Effector memory CD4-positive, alpha-beta T cell (primary cell): Measurements from ENCODE around the gene FAM118B.
A peak's percentile ranks its signal among the peaks of the same experiment; 100 is the strongest.

ENCODE experiments used
- DNase-seq, 3 donors: peaks; one replicate each; pipeline ENCODE4 v3.0.0-alpha.2; 2020
- H3K27ac ChIP-seq: 2 replicates; pipeline ENCODE4 v1.7.0; 2013; ENCODE audit warnings: mild to moderate bottlenecking, low read length, moderate library complexity; ENCODE audit not compliant: insufficient read depth, poor library complexity, severe bottlenecking
- H3K27me3 ChIP-seq: replicated peaks from 2 replicates; pipeline ENCODE4 v1.7.0; 2013; ENCODE audit warnings: mild to moderate bottlenecking, low read length; ENCODE audit not compliant: insufficient read depth, control insufficient read depth, poor library complexity, severe bottlenecking
- H3K36me3 ChIP-seq: 2 replicates; pipeline ENCODE4 v1.7.0; 2013; ENCODE audit warnings: mild to moderate bottlenecking, low read length, moderate library complexity; ENCODE audit not compliant: control insufficient read depth, insufficient read depth
- H3K4me1 ChIP-seq: 2 replicates; pipeline ENCODE4 v1.7.0; 2013; ENCODE audit warnings: low read length, mild to moderate bottlenecking; ENCODE audit not compliant: control insufficient read depth, insufficient read depth, poor library complexity, severe bottlenecking
- H3K4me3 ChIP-seq: 2 replicates; pipeline ENCODE4 v1.7.0; 2013; ENCODE audit warnings: low read length, low read depth, mild to moderate bottlenecking; ENCODE audit not compliant: insufficient read depth, poor library complexity, severe bottlenecking
- H3K9me3 ChIP-seq: 2 replicates; pipeline ENCODE4 v1.7.0; 2013; ENCODE audit warnings: mild to moderate bottlenecking, low read length, moderate library complexity; ENCODE audit not compliant: control insufficient read depth

FAM118B gene

GRCh38 chr11:126186025-126186698 is 25.4 kb upstream of the FAM118B start:
- Histone ChIP-seq H3K4me1 (no peaks in the 10 kb centered on the region), H3K27ac (no peak overlapping the region), H3K9me3 (no peaks in the 10 kb centered on the region), H3K27me3 (no peaks in the 10 kb centered on the region), H3K36me3 (peaks cover 15% of the 10 kb centered on the region), H3K4me3 (no peak overlapping the region)
- DNase-seq, result no peak

- no peaks in the 10 kb centered on the region for H3K4me1 ChIP-seq
- H3K9me3 ChIP-seq, result no peaks in the 10 kb centered on the region
- H3K4me3 ChIP-seq, result no peak overlapping the region
- no peaks in the 10 kb centered on the region for H3K27me3 ChIP-seq
- no peak overlapping the region for H3K27ac ChIP-seq
- no peak for DNase-seq
- H3K36me3 ChIP-seq, result peaks cover 18% of the 10 kb centered on the region
Measured at GRCh38 chr11:126186708-126187529, 24.7 kb upstream of the FAM118B start.

- no peaks in the 10 kb centered on the region for H3K27me3 ChIP-seq
- H3K27ac ChIP-seq, result no peak overlapping the region
- no peaks in the 10 kb centered on the region for H3K9me3 ChIP-seq
- H3K4me3 ChIP-seq, result no peak overlapping the region
- DNase-seq, result no peak
- H3K36me3 ChIP-seq, result peaks cover 32% of the 10 kb centered on the region
- no peaks in the 10 kb centered on the region for H3K4me1 ChIP-seq
Measured at GRCh38 chr11:126188332-126189108, 23.1 kb upstream of the FAM118B start.

- Histone ChIP-seq H3K4me1 (no peaks in the 10 kb centered on the region), H3K9me3 (no peaks in the 10 kb centered on the region), H3K27ac (no peak overlapping the region), H3K27me3 (no peaks in the 10 kb centered on the region), H3K36me3 (peaks cover 36% of the 10 kb centered on the region), H3K4me3 (no peak overlapping the region)
- no peak for DNase-seq
Measured at GRCh38 chr11:126189109-126189929, 22.3 kb upstream of the FAM118B start.

- H3K4me1 ChIP-seq, result no peaks in the 10 kb centered on the region
- no peaks in the 10 kb centered on the region for H3K27me3 ChIP-seq
- peaks cover 36% of the 10 kb centered on the region for H3K36me3 ChIP-seq
- DNase-seq, result no peak
- H3K9me3 ChIP-seq, result no peaks in the 10 kb centered on the region
- H3K27ac ChIP-seq, result no peak overlapping the region
- no peak overlapping the region for H3K4me3 ChIP-seq
Measured at GRCh38 chr11:126190792-126191191, 20.8 kb upstream of the FAM118B start.

- Histone ChIP-seq H3K27me3 (no peaks in the 10 kb centered on the region), H3K36me3 (peaks cover 40% of the 10 kb centered on the region), H3K4me1 (no peaks in the 10 kb centered on the region), H3K27ac (no peak overlapping the region), H3K4me3 (no peak overlapping the region), H3K9me3 (no peaks in the 10 kb centered on the region)
- DNase-seq, result no peak
Measured at GRCh38 chr11:126191379-126192073, 20.1 kb upstream of the FAM118B start.

GRCh38 chr11:126192361-126192760 is 19.2 kb upstream of the FAM118B start:
- no peak for DNase-seq
- H3K27ac ChIP-seq, result no peak overlapping the region
- peaks cover 47% of the 10 kb centered on the region for H3K36me3 ChIP-seq
- H3K4me3 ChIP-seq, result no peak overlapping the region
- H3K4me1 ChIP-seq, result no peaks in the 10 kb centered on the region
- no peaks in the 10 kb centered on the region for H3K27me3 ChIP-seq
- no peaks in the 10 kb centered on the region for H3K9me3 ChIP-seq

- H3K4me3 ChIP-seq, result no peak overlapping the region
- peaks cover 54% of the 10 kb centered on the region for H3K36me3 ChIP-seq
- no peaks in the 10 kb centered on the region for H3K4me1 ChIP-seq
- no peak for DNase-seq
- H3K27me3 ChIP-seq, result no peaks in the 10 kb centered on the region
- no peak overlapping the region for H3K27ac ChIP-seq
- peaks cover 6% of the 10 kb centered on the region for H3K9me3 ChIP-seq
Measured at GRCh38 chr11:126193038-126193478, 18.5 kb upstream of the FAM118B start.

GRCh38 chr11:126194121-126194543 is 17.4 kb upstream of the FAM118B start:
- Histone ChIP-seq H3K9me3 (peaks cover 6% of the 10 kb centered on the region), H3K27ac (no peak overlapping the region), H3K36me3 (peaks cover 56% of the 10 kb centered on the region), H3K4me1 (no peaks in the 10 kb centered on the region), H3K27me3 (no peaks in the 10 kb centered on the region), H3K4me3 (no peak overlapping the region)
- peak in 1 of 3 donors; percentile 12 for DNase-seq
